Activated T-cell treated with anti-CD3 and anti-CD28 coated beads, Interleukin-2, amount 50 U/mL, for 24 hours (primary cell): ENCODE data around the gene OR10A4.
"Not testable (repeated sequence)": the region's sequence is repeated elsewhere in the genome, so short reads cannot be mapped to it uniquely, and the experiment has no call there.

Source experiments
- DNase-seq: peaks from one replicate; pipeline ENCODE4 v3.0.0-alpha.2; 2020
- H3K27ac Mint-ChIP-seq: 2 replicates; pipeline ENCODE4 v1.8.0; 2020; ENCODE audit warnings: mild to moderate bottlenecking, mixed read lengths
- H3K27me3 Mint-ChIP-seq: 2 replicates; pipeline ENCODE4 v1.8.0; 2020; ENCODE audit warnings: mixed read lengths
- H3K36me3 Mint-ChIP-seq: 2 replicates; pipeline ENCODE4 v1.8.0; 2020; ENCODE audit warnings: low read depth, mixed read lengths
- H3K4me1 Mint-ChIP-seq: 2 replicates; pipeline ENCODE4 v1.8.0; 2020; ENCODE audit warnings: low read depth, mixed read lengths
- H3K4me3 Mint-ChIP-seq: 2 replicates; pipeline ENCODE4 v1.8.0; 2020; ENCODE audit warnings: mild to moderate bottlenecking, moderate library complexity, mixed read lengths
- H3K9me3 Mint-ChIP-seq: 2 replicates; pipeline ENCODE4 v1.8.0; 2020; ENCODE audit warnings: mixed read lengths

The OR10A4 gene

GRCh38 chr11:6876325-6876724, at the start of gene OR10A4:
TSS of gene OR10A4 (plus strand) at chr11:6876625. CDS start at chr11:6876648, 23 bp downstream.
- H3K36me3 Mint-ChIP-seq = no peaks in the 10 kb centered on the region
- H3K4me3 Mint-ChIP-seq = no peak within 1 kb of the TSS
- no peaks in the 10 kb centered on the region for H3K4me1 Mint-ChIP-seq
- DNase-seq = no peak
- H3K27ac Mint-ChIP-seq = no peak within 1 kb of the TSS
- H3K27me3 Mint-ChIP-seq = peaks cover 10% of the 10 kb centered on the region
- H3K9me3 Mint-ChIP-seq = no peaks in the 10 kb centered on the region

GRCh38 chr11:6828103-6828502, 48.3 kb upstream of the OR10A4 start:
- no peak for DNase-seq
- Mint-ChIP-seq H3K9me3 (no peaks in the 10 kb centered on the region), H3K27ac (no peak overlapping the region), H3K4me3 (no peak overlapping the region), H3K36me3 (no peaks in the 10 kb centered on the region), H3K27me3 (peaks cover 22% of the 10 kb centered on the region), H3K4me1 (no peaks in the 10 kb centered on the region)

- no peaks in the 10 kb centered on the region for H3K9me3 Mint-ChIP-seq
- H3K36me3 Mint-ChIP-seq = no peaks in the 10 kb centered on the region
- no peak overlapping the region for H3K4me3 Mint-ChIP-seq
- H3K27ac Mint-ChIP-seq = no peak overlapping the region
- H3K27me3 Mint-ChIP-seq = peaks cover 16% of the 10 kb centered on the region
- H3K4me1 Mint-ChIP-seq = no peaks in the 10 kb centered on the region
- no peak for DNase-seq
Observed at GRCh38 chr11:6833356-6833755, 43.1 kb upstream of the OR10A4 start.

- Mint-ChIP-seq H3K36me3 (no peaks in the 10 kb centered on the region), H3K4me1 (no peaks in the 10 kb centered on the region), H3K27me3 (peaks cover 12% of the 10 kb centered on the region), H3K4me3 (no peak overlapping the region), H3K27ac (no peak overlapping the region), H3K9me3 (no peaks in the 10 kb centered on the region)
- no peak for DNase-seq
Observed at GRCh38 chr11:6834021-6834420, 42.4 kb upstream of the OR10A4 start.

GRCh38 chr11:6841694-6842093, 34.7 kb upstream of the OR10A4 start:
- H3K4me3 Mint-ChIP-seq = no peak overlapping the region
- H3K27ac Mint-ChIP-seq = no peak overlapping the region
- H3K9me3 Mint-ChIP-seq = no peaks in the 10 kb centered on the region
- no peaks in the 10 kb centered on the region for H3K36me3 Mint-ChIP-seq
- H3K27me3 Mint-ChIP-seq = peaks cover 9% of the 10 kb centered on the region
- no peak for DNase-seq
- no peaks in the 10 kb centered on the region for H3K4me1 Mint-ChIP-seq

- Mint-ChIP-seq H3K27ac (no peak overlapping the region), H3K27me3 (peaks cover 13% of the 10 kb centered on the region), H3K4me3 (no peak overlapping the region), H3K4me1 (no peaks in the 10 kb centered on the region), H3K9me3 (no peaks in the 10 kb centered on the region), H3K36me3 (no peaks in the 10 kb centered on the region)
- no peak for DNase-seq
Observed at GRCh38 chr11:6843670-6844069, 32.8 kb upstream of the OR10A4 start.

GRCh38 chr11:6844356-6844755, 32.1 kb upstream of the OR10A4 start:
- Mint-ChIP-seq H3K4me3 (no peak overlapping the region), H3K4me1 (no peaks in the 10 kb centered on the region), H3K27ac (no peak overlapping the region), H3K9me3 (no peaks in the 10 kb centered on the region), H3K36me3 (no peaks in the 10 kb centered on the region), H3K27me3 (peaks cover 15% of the 10 kb centered on the region)
- DNase-seq = no peak

- no peaks in the 10 kb centered on the region for H3K36me3 Mint-ChIP-seq
- no peak within 1 kb of the TSS for H3K27ac Mint-ChIP-seq
- no peaks in the 10 kb centered on the region for H3K9me3 Mint-ChIP-seq
- no peak within 1 kb of the TSS for H3K4me3 Mint-ChIP-seq
- no peaks in the 10 kb centered on the region for H3K4me1 Mint-ChIP-seq
- H3K27me3 Mint-ChIP-seq = peaks cover 16% of the 10 kb centered on the region
- no peak for DNase-seq
Observed at GRCh38 chr11:6845383-6845782, 31.0 kb upstream of the OR10A4 start, which contains the start of gene OR10A5. TSS of gene OR10A5 (plus strand) at chr11:6845683. CDS start at chr11:6845683, 0 bp downstream.

GRCh38 chr11:6850526-6850925, 25.9 kb upstream of the OR10A4 start:
- Mint-ChIP-seq H3K27me3 (peaks cover 11% of the 10 kb centered on the region), H3K36me3 (no peaks in the 10 kb centered on the region), H3K27ac (no peak overlapping the region), H3K4me3 (no peak overlapping the region), H3K9me3 (peaks cover 13% of the 10 kb centered on the region), H3K4me1 (no peaks in the 10 kb centered on the region)
- DNase-seq = no peak

GRCh38 chr11:6854801-6855200, 21.6 kb upstream of the OR10A4 start:
- peaks cover 18% of the 10 kb centered on the region for H3K27me3 Mint-ChIP-seq
- not testable (repeated sequence) for DNase-seq, H3K27ac Mint-ChIP-seq, H3K4me3 Mint-ChIP-seq, H3K36me3 Mint-ChIP-seq, H3K4me1 Mint-ChIP-seq
- H3K9me3 Mint-ChIP-seq = peaks cover 13% of the 10 kb centered on the region

- no peak overlapping the region for H3K4me3 Mint-ChIP-seq
- H3K9me3 Mint-ChIP-seq = peaks cover 13% of the 10 kb centered on the region
- peaks cover 8% of the 10 kb centered on the region for H3K4me1 Mint-ChIP-seq
- H3K36me3 Mint-ChIP-seq = no peaks in the 10 kb centered on the region
- no peak for DNase-seq
- H3K27me3 Mint-ChIP-seq = peaks cover 22% of the 10 kb centered on the region
- H3K27ac Mint-ChIP-seq = no peak overlapping the region
Observed at GRCh38 chr11:6855971-6856541, 20.4 kb upstream of the OR10A4 start.

- Mint-ChIP-seq H3K4me3 (no peak overlapping the region), H3K9me3 (peaks cover 8% of the 10 kb centered on the region), H3K4me1 (peaks cover 8% of the 10 kb centered on the region), H3K27ac (no peak overlapping the region), H3K27me3 (peaks cover 23% of the 10 kb centered on the region), H3K36me3 (no peaks in the 10 kb centered on the region)
- DNase-seq = no peak
Observed at GRCh38 chr11:6856871-6857270, 19.6 kb upstream of the OR10A4 start.

- DNase-seq = no peak
- H3K36me3 Mint-ChIP-seq = no peaks in the 10 kb centered on the region
- H3K4me3 Mint-ChIP-seq = no peak within 1 kb of the TSS
- H3K9me3 Mint-ChIP-seq = no peaks in the 10 kb centered on the region
- peaks cover 23% of the 10 kb centered on the region for H3K27me3 Mint-ChIP-seq
- no peak within 1 kb of the TSS for H3K27ac Mint-ChIP-seq
- H3K4me1 Mint-ChIP-seq = no peaks in the 10 kb centered on the region
Observed at GRCh38 chr11:6862961-6863360, 13.5 kb upstream of the OR10A4 start, which contains the start of gene OR10A2. TSS of gene OR10A2 (plus strand) at chr11:6863057. CDS start at chr11:6869755, 6,698 bp downstream.

GRCh38 chr11:6864438-6864837, 12.0 kb upstream of the OR10A4 start:
- Mint-ChIP-seq H3K9me3 (no peaks in the 10 kb centered on the region), H3K27ac (no peak overlapping the region), H3K4me3 (no peak overlapping the region), H3K36me3 (no peaks in the 10 kb centered on the region), H3K27me3 (peaks cover 12% of the 10 kb centered on the region), H3K4me1 (no peaks in the 10 kb centered on the region)
- no peak for DNase-seq

- no peak overlapping the region for H3K4me3 Mint-ChIP-seq
- no peak for DNase-seq
- no peaks in the 10 kb centered on the region for H3K9me3 Mint-ChIP-seq
- H3K4me1 Mint-ChIP-seq = no peaks in the 10 kb centered on the region
- H3K27me3 Mint-ChIP-seq = peaks cover 17% of the 10 kb centered on the region
- no peak overlapping the region for H3K27ac Mint-ChIP-seq
- H3K36me3 Mint-ChIP-seq = no peaks in the 10 kb centered on the region
Observed at GRCh38 chr11:6871278-6871677, 5.1 kb upstream of the OR10A4 start.

- Mint-ChIP-seq H3K27ac (no peak overlapping the region), H3K9me3 (no peaks in the 10 kb centered on the region), H3K4me3 (no peak overlapping the region), H3K27me3 (peaks cover 11% of the 10 kb centered on the region), H3K4me1 (no peaks in the 10 kb centered on the region), H3K36me3 (no peaks in the 10 kb centered on the region)
- no peak for DNase-seq
Observed at GRCh38 chr11:6875761-6876160, 664 bp upstream of the OR10A4 start.
